HG03095 (cell line): Measurements from ENCODE around the gene CRYBG2.
A peak's percentile ranks its signal among the peaks of the same experiment; 100 is the strongest.
"Not testable (repeated sequence)": the region's sequence is repeated elsewhere in the genome, so short reads cannot be mapped to it uniquely, and the experiment has no call there.

Source experiments
- ATAC-seq: cut with Tn5 transposase; IDR thresholded peaks from one replicate; pipeline ENCODE4 v1.9.1; 2021; ENCODE audit warnings: moderate library complexity; ENCODE audit not compliant: unreplicated experiment

Gene CRYBG2

GRCh38 chr1:26297057-26297790, 56.7 kb downstream of the CRYBG2 start:
- ATAC-seq: no peak

GRCh38 chr1:26296340-26297056, 57.4 kb downstream of the CRYBG2 start:
- no peak for ATAC-seq

GRCh38 chr1:26295194-26296138, 58.5 kb downstream of the CRYBG2 start:
- ATAC-seq: no peak

GRCh38 chr1:26293911-26294463, 59.9 kb downstream of the CRYBG2 start:
- no peak for ATAC-seq

- not testable (repeated sequence) for ATAC-seq
Observed at GRCh38 chr1:26292735-26293134, 61.2 kb downstream of the CRYBG2 start.

GRCh38 chr1:26291939-26292338, 62.0 kb downstream of the CRYBG2 start:
- no peak for ATAC-seq

GRCh38 chr1:26291433-26291832, 62.5 kb downstream of the CRYBG2 start:
- no peak for ATAC-seq

- ATAC-seq: no peak
Observed at GRCh38 chr1:26290882-26291261, 63.1 kb downstream of the CRYBG2 start.

- no peak for ATAC-seq
Observed at GRCh38 chr1:26290122-26290881, 63.6 kb downstream of the CRYBG2 start.

- no peak for ATAC-seq
Observed at GRCh38 chr1:26289158-26290059, 64.5 kb downstream of the CRYBG2 start.

GRCh38 chr1:26288311-26288941, 65.5 kb downstream of the CRYBG2 start:
- ATAC-seq: no peak

- no peak for ATAC-seq
Observed at GRCh38 chr1:26287811-26288210, 66.1 kb downstream of the CRYBG2 start.

- peak; percentile 40 for ATAC-seq
Observed at GRCh38 chr1:26287033-26287711, 66.8 kb downstream of the CRYBG2 start.

GRCh38 chr1:26286064-26286416, 67.9 kb downstream of the CRYBG2 start:
- no peak for ATAC-seq

GRCh38 chr1:26285366-26286063, 68.4 kb downstream of the CRYBG2 start:
- no peak for ATAC-seq

- no peak for ATAC-seq
Observed at GRCh38 chr1:26284597-26285347, 69.2 kb downstream of the CRYBG2 start.
